Mammary epithelial cell (primary cell): ENCODE results near the gene ICAM2.

ENCODE experiments used
- CTCF ChIP-seq, 2 donors: IDR thresholded peaks in 1 of 2; conservative IDR thresholded peaks in 1 of 2; 2 replicates each; pipeline ENCODE4 v1.5.1; 2011 to 2012; ENCODE audit warnings: inconsistent platforms in 2 of 2, low read length in 2 of 2, mild to moderate bottlenecking in 2 of 2, control low read depth in 1 of 2, low read depth in 1 of 2; ENCODE audit not compliant: insufficient read depth in 1 of 2; ENCODE audit errors: extremely low read depth in 1 of 2
- EZH2 ChIP-seq: IDR thresholded peaks from 2 replicates; pipeline ENCODE4 v1.6.1; 2012; ENCODE audit warnings: low read length, inconsistent platforms, borderline replicate concordance

GRCh38 chr17:63973930-63974593 is 46.4 kb downstream of the ICAM2 start:
- no peak for TF ChIP-seq CTCF (conservative IDR thresholded peaks at IDR 0.05 in 1 of 2, IDR thresholded peaks at IDR 0.05 in 1 of 2; ENCODE audit: extremely low read depth in 1 of 2, insufficient read depth in 1 of 2, low read depth in 1 of 2, low read length in 2 of 2)
- TF ChIP-seq EZH2, result no peak
